HT1080 (cell line): ENCODE results near the gene FEZ2. TPM values are rescaled to one million over a fixed set of nuclear protein-coding genes. Genes with fewer than 3 reads are reported as not detected.
A peak's percentile ranks its signal among the peaks of the same experiment; 100 is the strongest.
"Not testable (repeated sequence)": the region's sequence is repeated elsewhere in the genome, so short reads cannot be mapped to it uniquely, and the experiment has no call there.

Source experiments
- DNase-seq: peaks from one replicate; pipeline ENCODE4 v3.0.0-alpha.2; 2015; ENCODE audit warnings: low read depth
- polyA plus RNA-seq, 2 experiments: library from polyadenylated mRNA; depleted of rRNA; stranded (reverse); fragments of >200 nt; gene quantifications; 2 replicates each; pipeline ENCODE4 v1.2.3, GENCODE V29; 2015
- total RNA-seq: library from RNA; depleted of rRNA; stranded (reverse); fragments of >200 nt; shearing (Covaris generic); gene quantifications from 2 replicates; pipeline ENCODE4 v1.2.3, GENCODE V29; 2014; rRNA removed

Gene FEZ2, protein sequence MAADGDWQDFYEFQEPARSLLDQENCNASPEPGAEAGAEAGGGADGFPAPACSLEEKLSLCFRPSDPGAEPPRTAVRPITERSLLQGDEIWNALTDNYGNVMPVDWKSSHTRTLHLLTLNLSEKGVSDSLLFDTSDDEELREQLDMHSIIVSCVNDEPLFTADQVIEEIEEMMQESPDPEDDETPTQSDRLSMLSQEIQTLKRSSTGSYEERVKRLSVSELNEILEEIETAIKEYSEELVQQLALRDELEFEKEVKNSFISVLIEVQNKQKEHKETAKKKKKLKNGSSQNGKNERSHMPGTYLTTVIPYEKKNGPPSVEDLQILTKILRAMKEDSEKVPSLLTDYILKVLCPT
- total RNA-seq: 39.3 and 42.4 TPM in 2 replicates
- 56.3 and 63.4 TPM in 2 replicates for polyA plus RNA-seq (2015; cell fraction: cytosol; rRNA removed)
- polyA plus RNA-seq (2015; cell fraction: nucleus; rRNA removed): 53.3 and 57.5 TPM in 2 replicates

DNA sequence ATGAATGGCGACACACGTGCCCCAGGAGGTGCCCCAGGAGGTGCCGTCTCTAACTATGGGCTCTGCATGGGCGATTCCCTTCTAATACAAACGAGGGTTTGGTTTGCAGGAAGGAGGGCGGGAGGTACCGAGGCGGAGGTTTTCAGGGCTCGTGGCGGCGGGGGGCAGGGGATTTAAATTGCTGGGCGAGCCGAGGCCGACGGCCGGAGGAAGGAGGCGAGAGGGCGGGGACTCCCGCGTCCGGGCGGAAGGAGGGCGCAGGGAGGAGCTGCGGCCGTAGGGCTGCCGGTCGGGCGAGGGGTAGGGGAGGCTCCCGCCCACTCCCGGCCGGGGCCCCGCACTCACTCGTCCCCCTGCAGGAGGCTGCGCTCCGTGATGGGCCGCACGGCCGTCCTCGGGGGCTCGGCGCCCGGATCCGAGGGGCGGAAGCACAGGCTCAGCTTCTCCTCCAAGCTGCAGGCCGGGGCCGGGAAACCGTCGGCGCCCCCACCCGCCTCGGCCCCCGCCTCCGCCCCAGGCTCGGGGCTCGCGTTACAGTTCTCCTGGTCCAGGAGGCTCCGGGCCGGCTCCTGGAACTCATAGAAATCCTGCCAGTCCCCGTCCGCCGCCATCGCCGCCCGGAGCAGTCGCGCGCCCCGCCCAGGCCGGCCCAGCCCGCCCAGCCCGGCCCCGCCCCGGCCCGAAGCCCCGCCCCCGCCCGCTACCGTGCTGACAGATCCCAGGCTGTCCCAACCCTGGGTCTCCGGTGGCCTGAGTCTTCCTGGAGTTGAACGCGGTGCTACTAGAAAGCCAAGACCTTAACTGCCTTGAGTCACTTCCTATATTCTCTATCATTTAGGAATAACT lies at the start of gene FEZ2:
Gene FEZ2 (minus strand): TSS at position 637 of the 846 bp plus-strand sequence. CDS start 26 bp downstream, at position 611.
- DNase-seq: peak; percentile 86

DNA sequence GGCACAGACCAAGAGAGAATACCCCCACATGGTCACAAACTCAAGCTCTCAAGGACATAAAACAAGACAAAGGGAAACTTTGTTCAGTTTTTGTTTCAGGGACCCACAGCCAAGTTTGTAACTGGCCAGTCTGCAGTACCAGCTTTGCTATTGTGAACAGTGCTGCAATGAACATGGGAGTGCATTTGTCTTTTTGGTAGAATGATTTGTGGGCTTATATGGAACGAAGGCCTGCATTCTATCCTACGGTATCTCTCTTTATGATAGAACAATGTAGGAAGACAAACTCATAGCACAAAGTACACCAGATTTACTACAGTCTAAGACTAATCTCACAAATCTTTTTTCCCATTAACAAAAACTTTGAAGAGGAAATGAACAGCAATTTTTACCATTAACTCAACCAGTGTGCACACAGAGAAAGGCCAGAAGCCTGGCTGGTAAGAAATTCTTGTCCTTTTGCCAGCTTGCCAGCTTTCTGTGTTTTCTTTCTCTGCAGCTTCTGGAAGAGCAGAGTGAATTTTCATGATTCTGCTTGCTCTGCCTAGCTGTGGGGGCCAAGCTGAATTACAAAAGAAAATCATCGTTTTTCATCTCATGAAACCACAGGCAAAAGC lies 37.1 kb upstream of the FEZ2 start:
- no peak for DNase-seq

DNA sequence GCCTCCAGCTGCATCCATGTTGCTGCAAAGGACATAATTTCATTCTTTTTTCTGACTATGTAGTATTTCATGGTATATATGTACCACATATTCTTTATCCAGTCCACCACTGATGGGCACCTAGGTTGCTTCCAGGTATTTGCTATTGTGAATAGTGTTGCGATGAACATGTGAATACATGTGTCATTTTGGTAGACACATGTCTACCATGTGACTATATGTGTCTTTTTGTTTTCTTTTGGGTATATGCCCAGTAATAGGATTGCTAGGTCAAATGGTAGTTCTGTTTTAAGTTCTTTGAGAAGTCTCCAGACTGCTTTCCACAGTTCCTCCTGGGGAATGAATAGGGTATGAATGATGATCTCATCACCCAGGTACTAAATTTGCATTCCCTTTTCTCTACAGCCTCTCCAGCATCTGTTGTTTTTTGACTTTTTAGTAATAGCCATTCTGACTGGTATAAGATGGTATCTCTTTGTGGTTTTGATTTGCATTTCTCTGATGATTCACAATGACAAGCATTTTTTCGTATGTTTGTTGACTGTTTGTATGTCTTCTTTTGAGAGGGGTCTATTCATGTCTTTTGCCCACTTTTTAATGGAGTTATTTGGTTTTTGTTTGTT lies 35.6 kb upstream of the FEZ2 start:
- peak; percentile 46 for DNase-seq

GRCh38 chr2:36626756-36627155 lies 28.8 kb upstream of the FEZ2 start:
- no peak for DNase-seq

GRCh38 chr2:36626071-36626470 lies 28.1 kb upstream of the FEZ2 start:
- no peak for DNase-seq

- no peak for DNase-seq
These were observed 27.3 kb upstream of the FEZ2 start for GRCh38 chr2:36625304-36625703.

GRCh38 chr2:36620321-36620720 lies 22.4 kb upstream of the FEZ2 start:
- DNase-seq: no peak

DNA sequence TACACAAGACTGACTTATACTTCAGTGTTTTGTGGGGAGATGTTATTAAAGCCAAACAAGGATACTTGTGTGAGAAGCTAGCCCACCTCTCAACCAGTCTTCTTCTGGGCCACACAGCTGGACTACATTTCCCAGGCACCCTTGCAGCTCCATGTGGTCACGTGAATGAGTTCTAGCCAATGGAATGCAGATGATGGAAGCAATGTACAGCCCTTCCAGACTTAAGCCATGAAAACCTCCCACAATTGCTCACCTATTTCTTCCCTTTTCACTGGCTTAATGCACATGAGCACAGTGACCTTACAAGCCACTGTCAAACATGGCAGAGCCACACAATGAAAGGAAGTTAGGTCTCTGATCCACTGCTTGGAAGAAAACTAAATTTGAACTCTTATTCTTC lies 20.4 kb upstream of the FEZ2 start:
- peak; percentile 81 for DNase-seq

DNA sequence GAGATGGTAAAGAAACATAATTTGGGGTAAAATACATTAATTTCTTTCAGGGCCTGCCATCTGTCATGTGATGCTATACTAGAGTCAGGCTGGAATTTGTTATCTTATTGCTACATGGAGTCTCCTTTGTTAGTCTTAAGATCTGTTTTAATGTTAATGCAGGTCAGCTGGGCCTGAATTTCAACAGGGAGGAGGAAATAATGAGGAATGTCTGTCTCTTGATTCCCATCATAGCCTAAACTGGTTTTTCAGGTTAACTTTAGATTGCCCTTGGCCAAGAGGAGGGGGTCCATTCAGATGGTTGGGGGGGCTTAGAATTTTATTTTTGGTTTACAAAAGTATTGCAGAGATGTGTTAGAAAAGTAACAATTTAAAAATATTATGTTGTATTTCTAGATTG lies 19.0 kb upstream of the FEZ2 start:
- DNase-seq: no peak

DNA sequence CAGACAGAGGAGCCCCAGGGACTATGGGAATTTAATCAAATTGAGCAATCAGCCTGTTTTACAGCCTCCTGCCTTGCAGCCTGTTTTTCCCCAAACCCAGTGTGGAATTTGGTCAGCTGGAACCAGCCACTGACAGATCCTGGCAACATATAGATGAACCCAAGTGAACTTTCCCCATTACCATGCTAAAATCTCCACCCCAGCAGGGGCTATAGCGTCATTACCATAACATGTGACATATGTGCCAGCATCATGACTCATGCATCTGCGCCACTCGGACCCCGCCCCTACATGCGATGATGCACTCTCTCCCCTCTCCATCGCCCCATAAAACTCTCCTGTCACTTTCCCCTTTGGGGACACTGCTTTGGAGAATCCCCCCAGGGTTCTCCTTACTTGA lies 17.3 kb upstream of the FEZ2 start:
- DNase-seq: peak; percentile 31

DNA sequence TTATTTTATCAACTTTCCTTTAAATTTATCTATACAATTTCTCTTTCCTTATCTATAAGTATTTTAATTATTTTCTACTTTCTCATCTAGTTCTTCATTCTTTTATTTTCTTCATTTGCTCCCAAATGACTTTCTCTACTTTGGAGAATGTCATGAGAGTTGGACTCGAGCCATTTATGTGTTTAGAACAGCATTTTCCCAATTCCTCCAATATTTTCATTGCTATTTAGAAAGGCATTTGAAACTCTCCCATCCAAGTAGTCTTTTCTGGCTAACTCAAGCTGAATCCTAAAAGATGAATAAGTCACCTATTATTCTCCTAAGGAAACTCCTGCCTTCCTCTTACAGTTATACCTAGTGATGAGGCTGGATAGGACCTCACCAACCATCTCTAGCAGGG lies 15.8 kb upstream of the FEZ2 start:
- DNase-seq: no peak

GRCh38 chr2:36611316-36611990 lies 13.5 kb upstream of the FEZ2 start:
- no peak for DNase-seq

DNA sequence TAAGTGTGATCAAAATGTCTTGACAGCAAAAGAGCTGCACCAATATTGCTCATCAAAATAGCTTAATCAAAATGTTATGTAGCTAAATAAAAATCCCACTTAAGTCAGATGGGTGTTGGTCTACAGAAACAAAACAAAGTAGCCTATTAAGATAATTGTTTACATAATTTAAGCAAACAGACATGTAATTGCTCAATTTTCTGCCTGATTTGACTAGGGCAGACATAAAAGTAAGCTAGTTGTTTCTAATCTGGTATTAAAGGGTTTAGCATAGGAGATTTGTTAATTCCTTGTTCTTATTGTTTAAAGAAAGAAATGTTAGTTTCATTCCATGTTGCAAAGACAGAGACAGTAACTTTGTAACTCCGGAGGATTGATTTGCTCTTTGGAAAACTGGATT lies 11.5 kb upstream of the FEZ2 start:
- DNase-seq: no peak

DNA sequence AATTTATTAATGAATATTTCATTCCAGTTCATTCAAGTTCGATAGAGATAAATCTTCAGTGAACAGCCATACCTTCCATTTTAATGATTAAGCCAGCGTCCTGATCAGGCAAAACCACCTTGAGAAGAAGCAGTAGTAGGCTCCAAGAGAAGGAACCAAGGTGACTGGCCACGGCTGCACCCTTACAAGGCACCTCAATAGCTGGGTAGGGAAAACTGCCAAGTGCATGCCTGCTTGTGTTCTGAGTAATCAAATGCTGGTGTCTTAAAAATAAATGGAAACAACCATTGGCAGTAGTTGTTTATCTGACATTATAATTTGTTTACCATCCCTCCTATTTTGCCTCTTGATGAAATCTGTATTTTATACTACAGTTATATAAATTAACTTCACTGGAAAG lies 10.0 kb upstream of the FEZ2 start:
- no peak for DNase-seq

- no peak for DNase-seq
These were observed 9.0 kb upstream of the FEZ2 start for GRCh38 chr2:36606925-36607324.

- no peak for DNase-seq
These were observed 7.3 kb upstream of the FEZ2 start for GRCh38 chr2:36605273-36605672.

DNA sequence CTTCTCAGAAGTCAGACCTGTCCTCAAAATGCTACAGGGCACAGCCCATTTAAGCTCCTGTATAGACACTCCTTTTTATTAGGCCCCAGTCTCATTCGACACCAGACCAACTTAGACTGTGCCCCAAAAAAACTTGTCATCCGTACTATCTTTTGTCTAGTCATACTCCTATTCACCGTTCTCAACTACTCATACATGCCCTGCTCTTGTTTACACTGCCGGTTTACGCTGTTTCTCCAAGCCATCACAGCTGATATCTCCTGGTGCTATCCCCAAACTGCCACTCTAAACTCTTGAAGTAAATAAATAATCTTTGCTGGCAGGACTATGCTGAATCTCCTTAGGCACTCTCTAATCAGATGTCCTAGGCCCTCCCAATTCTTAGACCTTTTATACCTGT lies 5.7 kb upstream of the FEZ2 start:
- DNase-seq: not testable (repeated sequence)

GRCh38 chr2:36597003-36597531 lies 901 bp downstream of the FEZ2 start:
- DNase-seq: no peak

DNA sequence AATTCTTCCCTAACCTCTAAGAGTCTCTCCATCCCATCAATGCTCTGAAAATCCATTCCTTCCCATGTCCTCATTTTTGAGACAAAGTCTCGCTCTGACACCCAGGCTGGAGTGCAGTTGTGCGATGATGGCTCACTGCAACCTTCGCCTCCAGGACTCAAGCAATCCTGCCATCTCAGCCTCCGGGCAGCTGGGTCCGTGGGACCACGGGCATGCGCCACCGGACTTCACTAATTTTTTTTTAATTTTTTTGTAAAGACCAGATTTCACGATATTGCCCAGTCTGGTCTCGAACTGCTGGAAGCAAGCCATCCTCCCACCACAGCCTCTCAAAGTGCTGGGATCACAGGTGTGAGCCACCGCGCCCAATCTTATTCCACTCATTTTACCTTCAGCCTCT lies 1.6 kb downstream of the FEZ2 start:
- no peak for DNase-seq

GRCh38 chr2:36594849-36595248 lies 3.1 kb downstream of the FEZ2 start:
- DNase-seq: no peak

- no peak for DNase-seq
These were observed 8.7 kb downstream of the FEZ2 start for GRCh38 chr2:36589230-36589630.
